Endothelial cell of umbilical vein (primary cell): ENCODE measurements around the gene MACROH2A1. TPM values are rescaled to one million over a fixed set of nuclear protein-coding genes. Genes with fewer than 3 reads are reported as not detected.

Experiments
- BruUV-seq: library from RNA; stranded (reverse); fragments of 400-500 nt; replicated peaks from 2 replicates; lab custom pipeline; 2021; lab: Mats Ljungman, UMichigan
- CTCF ChIA-PET: fragments of 300-600, 350-600 bp; sonication (Branson Sonifier 250); formaldehyde crosslinking; loops from one replicate; lab custom pipeline; 2021; ENCODE audit warnings: antibody characterized with exemption, inconsistent platforms; lab: Charles Lee
- POLR2A ChIA-PET: fragments of 300-600, 350-600 bp; sonication (Branson Sonifier 250); formaldehyde crosslinking; loops from one replicate; lab custom pipeline; 2021; ENCODE audit warnings: antibody characterized with exemption, inconsistent platforms; lab: Charles Lee
- DNase-seq: peaks from one replicate; pipeline ENCODE4 v3.0.0-alpha.2; 2011; ENCODE audit warnings: low read depth, low spot score
- FAIRE-seq: peaks from 2 replicates; lab custom pipeline; 2011; peaks lifted over from hg19 to GRCh38; lab: Jason Lieb, UNC
- H2AFZ ChIP-seq: 2 replicates; pipeline ENCODE4 v1.6.0; 2012; ENCODE audit warnings: low read depth, low read length, control low read depth, inconsistent platforms
- H3K27ac ChIP-seq: 2 replicates; pipeline ENCODE4 v1.5.1; 2011; ENCODE audit warnings: low read depth, mild to moderate bottlenecking, control low read depth, low read length, moderate library complexity; ENCODE audit not compliant: insufficient read depth
- H3K27me3 ChIP-seq, 2 experiments: 2 replicates each; pipeline versions ENCODE4 v1.6.0 to v1.6.1; 2011; ENCODE audit warnings: low read length in 2 of 2, mixed read lengths in 1 of 2; ENCODE audit not compliant: control insufficient read depth in 2 of 2, insufficient read depth in 2 of 2
- H3K36me3 ChIP-seq, 2 experiments: 2 replicates in 1 of 2; 3 replicates in 1 of 2; pipeline ENCODE4 v1.5.1; 2011; ENCODE audit warnings: low read length in 2 of 2, mild to moderate bottlenecking in 1 of 2, moderate library complexity in 1 of 2; ENCODE audit not compliant: control insufficient read depth in 2 of 2, insufficient read depth in 2 of 2; ENCODE audit errors: extremely low read depth in 1 of 2
- H3K4me1 ChIP-seq: 3 replicates; pipeline ENCODE4 v1.5.1; 2011; ENCODE audit warnings: mild to moderate bottlenecking, low read length; ENCODE audit not compliant: control insufficient read depth, insufficient read depth; ENCODE audit errors: extremely low read depth
- H3K4me2 ChIP-seq: 2 replicates; pipeline ENCODE4 v1.6.1; 2011; ENCODE audit warnings: low read length, control low read depth, mixed read lengths; ENCODE audit not compliant: insufficient read depth
- H3K4me3 ChIP-seq, 3 experiments: fragments of 200-600 bp in 1 of 3; sonication (generic), shearing (Covaris generic) in 1 of 3; replicated peaks in 1 of 3; 2 replicates each; pipeline ENCODE4 v1.5.1; 2011 to 2016; ENCODE audit warnings: control low read depth in 3 of 3, low read length in 3 of 3, mild to moderate bottlenecking in 2 of 3, inconsistent platforms in 1 of 3, low read depth in 1 of 3, moderate library complexity in 1 of 3; ENCODE audit not compliant: insufficient read depth in 1 of 3
- H3K79me2 ChIP-seq: 2 replicates; pipeline ENCODE4 v1.6.0; 2012; ENCODE audit warnings: low read length, inconsistent platforms; ENCODE audit not compliant: control insufficient read depth, insufficient read depth
- H3K9ac ChIP-seq: replicated peaks from 2 replicates; pipeline ENCODE3; 2011; ENCODE audit warnings: low read length, control low read depth; ENCODE audit not compliant: insufficient read depth; ENCODE audit errors: extremely low read depth
- H3K9me1 ChIP-seq: replicated peaks from 3 replicates; pipeline ENCODE4 v1.6.0; 2011; ENCODE audit warnings: mild to moderate bottlenecking, low read length; ENCODE audit not compliant: control insufficient read depth, insufficient read depth; ENCODE audit errors: extremely low read depth
- H3K9me3 ChIP-seq: replicated peaks from 2 replicates; pipeline ENCODE4 v1.5.1; 2012; ENCODE audit warnings: low read length, inconsistent platforms; ENCODE audit not compliant: control insufficient read depth, insufficient read depth
- H4K20me1 ChIP-seq: replicated peaks from 2 replicates; pipeline ENCODE3; 2011; ENCODE audit warnings: mild to moderate bottlenecking, low read length; ENCODE audit not compliant: control insufficient read depth, insufficient read depth; ENCODE audit errors: extremely low read depth
- CTCF ChIP-seq, 2 donors: IDR thresholded peaks; 1 replicate in 1 of 2; 2 replicates in 1 of 2; pipeline ENCODE4 v1.5.1; 2011; ENCODE audit warnings: low read length in 2 of 2, mild to moderate bottlenecking in 2 of 2, moderate library complexity in 2 of 2, control low read depth in 1 of 2, inconsistent platforms in 1 of 2, low read depth in 1 of 2; ENCODE audit not compliant: insufficient read depth in 1 of 2; ENCODE audit errors: extremely low read depth in 1 of 2
- EZH2 ChIP-seq: IDR thresholded peaks from 2 replicates; pipeline ENCODE4 v1.6.1; 2012; ENCODE audit warnings: borderline replicate concordance, low read depth, mild to moderate bottlenecking, moderate library complexity, low read length, inconsistent platforms; ENCODE audit not compliant: severe bottlenecking
- FOS ChIP-seq: IDR thresholded peaks from 2 replicates; pipeline ENCODE4 v1.6.1; 2011; ENCODE audit warnings: mild to moderate bottlenecking, low read length, moderate library complexity, borderline replicate concordance; ENCODE audit not compliant: insufficient read depth
- GATA2 ChIP-seq: IDR thresholded peaks from 2 replicates; pipeline ENCODE4 v1.7.0; 2011; ENCODE audit warnings: low read depth, mild to moderate bottlenecking, moderate library complexity, mixed read lengths, low read length; ENCODE audit not compliant: insufficient read length, insufficient read depth
- JUN ChIP-seq: IDR thresholded peaks from 2 replicates; pipeline ENCODE4 v1.6.1; 2011; ENCODE audit warnings: borderline replicate concordance, low read depth; ENCODE audit not compliant: insufficient read length, insufficient read depth
- MAX ChIP-seq: IDR thresholded peaks from 2 replicates; pipeline ENCODE4 v1.6.1; 2011; ENCODE audit not compliant: insufficient read depth, insufficient read length
- MYC ChIP-seq: IDR thresholded peaks from one replicate; pipeline ENCODE4 v1.6.1; 2011; ENCODE audit warnings: mild to moderate bottlenecking, low read depth, low read length
- POLR2A ChIP-seq: IDR thresholded peaks from 2 replicates; pipeline ENCODE4 v1.6.1; 2012; ENCODE audit warnings: low read depth, mild to moderate bottlenecking, control low read depth, low read length
- POLR2AphosphoS5 ChIP-seq: IDR thresholded peaks from 2 replicates; pipeline ENCODE4 v1.6.1; 2012; ENCODE audit warnings: low read depth, mild to moderate bottlenecking, control low read depth, low read length, moderate library complexity; ENCODE audit not compliant: insufficient read depth
- dilution Hi-C: fragments of 300-500 bp; cut with MboI; formaldehyde crosslinking; loops from one replicate; pipeline ENCODE4 v1.15.0; 2019; ENCODE audit warnings: low sequenced_read_pairs; ENCODE audit not compliant: extremely low pct_ligation_motif_present
- intact Hi-C: fragments of 100-400 bp; cut with micrococcal nuclease; formaldehyde crosslinking; loops from one replicate; pipeline ENCODE4 v1.10.0; 2022
- polyA plus RNA-seq, 4 experiments: library from polyadenylated mRNA; depleted of rRNA in 3 of 4; stranded (reverse) in 3 of 4; unstranded in 1 of 4; fragments of >200 nt; gene quantifications; 2 replicates each; pipeline versions ENCODE4 v1.2.1 to v1.2.3, GENCODE V29; 2011 to 2012; ENCODE audit warnings: missing spikeins in 1 of 4
- total RNA-seq: library from RNA; stranded (reverse); gene quantifications from 2 replicates; pipeline ENCODE4 v1.2.3, GENCODE V29; 2021

The MACROH2A1 gene
- total and polyA plus RNA-seq, 2 donors (not counting 3 experiments of a cell fraction or from before 2014, with no cell fraction given) = 89.3 to 147 TPM

- FAIRE-seq = peak; percentile 4
- intact Hi-C loops = no loop called here
Observed at GRCh38 chr5:135373736-135374515, 25.1 kb downstream of the MACROH2A1 start.

More at GRCh38 chr5:135373736-135374515, 25.1 kb downstream of the MACROH2A1 start:
- Histone ChIP-seq H3K79me2 (peaks cover 14% of the 10 kb centered on the region), H3K4me2 (no peak overlapping the region), H3K27ac (no peak overlapping the region), H3K4me1 (peaks cover 21% of the 10 kb centered on the region), H3K36me3 (peaks cover 12 to 14% of the 10 kb centered on the region in 2 experiments), H3K4me3 (no peak overlapping the region), H2AFZ (no peak overlapping the region), H3K27me3 (no peaks in the 10 kb centered on the region), H3K9me1 (no peaks in the 10 kb centered on the region), H4K20me1 (peaks cover 3% of the 10 kb centered on the region), H3K9me3 (no peaks in the 10 kb centered on the region), H3K9ac (no peak overlapping the region)
- POLR2A ChIA-PET = no interaction called here
- dilution Hi-C loops = no loop called here
- BruUV-seq = no TSS peak
- TF ChIP-seq GATA2 (no peak), POLR2A (no peak), CTCF (IDR thresholded peaks at IDR 0.05; ENCODE audit: extremely low read depth in 1 of 2, insufficient read depth in 1 of 2, low read depth in 1 of 2, low read length in 2 of 2) (no peak), FOS (no peak), MAX (no peak), JUN (no peak), EZH2 (no peak), MYC (no peak), POLR2AphosphoS5 (no peak)
- DNase-seq = no peak
- CTCF ChIA-PET = no interaction called here
